Dermis microvascular lymphatic vessel endothelial cell (primary cell): ENCODE results near the gene TJAP1. TPM values are rescaled to one million over a fixed set of nuclear protein-coding genes. Genes with fewer than 3 reads are reported as not detected.
"Not testable (repeated sequence)": the region's sequence is repeated elsewhere in the genome, so short reads cannot be mapped to it uniquely, and the experiment has no call there.

Experiments
- DNase-seq, 2 donors: peaks; one replicate each; pipeline versions ENCODE4 v3.0.0 to v3.0.0-alpha.2; 2010; ENCODE audit warnings: low read depth in 2 of 2
- total RNA-seq: library from RNA; depleted of rRNA; stranded (reverse); fragments of >200 nt; gene quantifications from 2 replicates; pipeline ENCODE4 v1.2.1, GENCODE V29; 2014

The TJAP1 gene
- total RNA-seq, 1 donor from 2014 or later: 7.3 TPM

GRCh38 chr6:43524483-43524961 is 47.2 kb downstream of the TJAP1 start:
- no peak for DNase-seq

GRCh38 chr6:43532201-43532600 is 54.8 kb downstream of the TJAP1 start:
- DNase-seq: no peak

GRCh38 chr6:43538986-43539385 is 61.6 kb downstream of the TJAP1 start:
- not testable (repeated sequence) for DNase-seq

GRCh38 chr6:43539409-43539808 is 62.0 kb downstream of the TJAP1 start:
- DNase-seq: not testable (repeated sequence)

GRCh38 chr6:43540507-43540906 is 63.1 kb downstream of the TJAP1 start:
- DNase-seq: no peak

GRCh38 chr6:43541774-43542471 is 64.6 kb downstream of the TJAP1 start:
- no peak for DNase-seq

GRCh38 chr6:43544461-43544860 is 67.1 kb downstream of the TJAP1 start:
- DNase-seq: no peak

- no peak for DNase-seq
These were observed 69.9 kb downstream of the TJAP1 start for GRCh38 chr6:43547222-43547621.

Other genes with a start within 250 kb of the TJAP1 start
- gene DNPH1, start 248.1 kb upstream of the TJAP1 start, total RNA-seq: 52.0 and 63.5 TPM in 2 replicates
- not detected in 2 replicates for gene TTBK1, start 234.1 kb upstream of the TJAP1 start, total RNA-seq
- not detected in 2 replicates for gene SLC22A7, start 179.3 kb upstream of the TJAP1 start, total RNA-seq
- not detected in 2 replicates for gene CRIP3, start 168.7 kb upstream of the TJAP1 start, total RNA-seq
- gene ZNF318, start 107.9 kb upstream of the TJAP1 start, total RNA-seq: 4.0 and 7.0 TPM in 2 replicates
- 11.7 and 15.7 TPM in 2 replicates for gene ABCC10, start 50.0 kb upstream of the TJAP1 start, total RNA-seq
- 0.39 and 0.76 TPM in 2 replicates for gene DLK2, start 22.0 kb upstream of the TJAP1 start, total RNA-seq
- under 0.01 and 0.13 TPM in 2 replicates for gene LRRC73, start 32.8 kb downstream of the TJAP1 start, total RNA-seq
- 82.2 and 128 TPM in 2 replicates for gene YIPF3, start 39.4 kb downstream of the TJAP1 start, total RNA-seq
- 31.1 and 31.7 TPM in 2 replicates for gene POLR1C, start 39.5 kb downstream of the TJAP1 start, total RNA-seq
- 21.2 and 23.6 TPM in 2 replicates for gene XPO5, start 98.5 kb downstream of the TJAP1 start, total RNA-seq
- gene POLH, start 98.6 kb downstream of the TJAP1 start, total RNA-seq: 14.3 and 16.3 TPM in 2 replicates
- 30.4 and 38.7 TPM in 2 replicates for gene GTPBP2, start 151.7 kb downstream of the TJAP1 start, total RNA-seq
- gene MAD2L1BP, start 158.3 kb downstream of the TJAP1 start, total RNA-seq: 14.8 and 23.3 TPM in 2 replicates
- 0.25 and 0.26 TPM in 2 replicates for gene RSPH9, start 167.5 kb downstream of the TJAP1 start, total RNA-seq
- 41.6 and 44.5 TPM in 2 replicates for gene MRPS18A, start 210.2 kb downstream of the TJAP1 start, total RNA-seq